HG03342 (cell line): Measurements from ENCODE around the gene KPRP.

Source experiments
- ATAC-seq: cut with Tn5 transposase; IDR thresholded peaks from one replicate; pipeline ENCODE4 v1.9.1; 2021; ENCODE audit warnings: mild to moderate bottlenecking, moderate library complexity; ENCODE audit not compliant: unreplicated experiment

The KPRP gene

GRCh38 chr1:152757747-152758146 lies at the start of gene KPRP:
Gene KPRP (plus strand): TSS chr1:152758025. CDS start chr1:152759589, 1,564 bp downstream.
- no peak for ATAC-seq

GRCh38 chr1:152718238-152718637 lies 39.6 kb upstream of the KPRP start:
- ATAC-seq, result no peak

GRCh38 chr1:152725261-152725660 lies 32.6 kb upstream of the KPRP start:
- no peak for ATAC-seq

- no peak for ATAC-seq
Observed at GRCh38 chr1:152728986-152729385, 28.8 kb upstream of the KPRP start.

- no peak for ATAC-seq
Observed at GRCh38 chr1:152735648-152736047, 22.2 kb upstream of the KPRP start.

GRCh38 chr1:152737997-152738396 lies 19.8 kb upstream of the KPRP start:
- ATAC-seq, result no peak

GRCh38 chr1:152739841-152740240 lies 18.0 kb upstream of the KPRP start:
- no peak for ATAC-seq

- no peak for ATAC-seq
Observed at GRCh38 chr1:152741656-152742055, 16.2 kb upstream of the KPRP start.

- no peak for ATAC-seq
Observed at GRCh38 chr1:152743371-152744145, 14.3 kb upstream of the KPRP start.

GRCh38 chr1:152745289-152745704 lies 12.5 kb upstream of the KPRP start:
- no peak for ATAC-seq

- no peak for ATAC-seq
Observed at GRCh38 chr1:152745765-152746444, 11.9 kb upstream of the KPRP start.

- ATAC-seq, result no peak
Observed at GRCh38 chr1:152747831-152748230, 10.0 kb upstream of the KPRP start.

GRCh38 chr1:152752225-152752624 lies 5.6 kb upstream of the KPRP start:
- no peak for ATAC-seq

- no peak for ATAC-seq
Observed at GRCh38 chr1:152753586-152753985, 4.2 kb upstream of the KPRP start.

- ATAC-seq, result no peak
Observed at GRCh38 chr1:152756872-152757271, 953 bp upstream of the KPRP start.

- no peak for ATAC-seq
Observed at GRCh38 chr1:152758636-152759035, 811 bp downstream of the KPRP start.

- no peak for ATAC-seq
Observed at GRCh38 chr1:152759453-152760173, 1.8 kb downstream of the KPRP start.

- no peak for ATAC-seq
Observed at GRCh38 chr1:152760551-152761190, 2.8 kb downstream of the KPRP start.

GRCh38 chr1:152761609-152762213 lies 3.9 kb downstream of the KPRP start:
- no peak for ATAC-seq

GRCh38 chr1:152768847-152769533 lies 11.2 kb downstream of the KPRP start:
- ATAC-seq, result no peak
